K562 (cell line): ENCODE data around the gene ABLIM1.

Source experiments
- HBP1 ChIP-seq: fragments of 450-650 bp; formaldehyde crosslinking; IDR thresholded peaks from 2 replicates; pipeline ENCODE4 v1.4.0; 2022; ENCODE audit warnings: missing genetic modification characterization
- KAT7 ChIP-seq: sonication (generic); formaldehyde crosslinking; IDR thresholded peaks from 2 replicates; pipeline ENCODE4 v1.8.0; 2022; ENCODE audit warnings: missing genetic modification reagents, mild to moderate bottlenecking, borderline replicate concordance
- PHF8 ChIP-seq: fragments of 200-600 bp; sonication (generic); IDR thresholded peaks from 2 replicates; pipeline ENCODE4 v1.6.1; 2012; ENCODE audit warnings: mixed run types, mild to moderate bottlenecking, inconsistent platforms, low read length, moderate library complexity, borderline replicate concordance
- THRB ChIP-seq: fragments of 450-650 bp; formaldehyde crosslinking; conservative IDR thresholded peaks from 2 replicates; pipeline ENCODE4 v1.4.0; 2022; ENCODE audit warnings: mild to moderate bottlenecking, missing genetic modification characterization
- ZNF174 ChIP-seq: fragments of 250-450 bp; sonication (Bioruptor Pico); IDR thresholded peaks from 2 replicates; pipeline ENCODE4 v1.4.0; 2020; ENCODE audit warnings: mild to moderate bottlenecking

- TF ChIP-seq PHF8 (no peak), THRB (CRISPR knock-in tag) (no peak), ZNF174 (CRISPR knock-in tag) (no peak), HBP1 (CRISPR knock-in tag) (no peak), KAT7 (CRISPR knock-in tag) (no peak)
Observed at GRCh38 chr10:114685456-114685855, 27.4 kb upstream of the ABLIM1 start.
